Stomach (tissue), 9 donors: ENCODE results near the gene C16orf54. TPM values are rescaled to one million over a fixed set of nuclear protein-coding genes. Genes with fewer than 3 reads are reported as not detected.
"Not testable (repeated sequence)": the region's sequence is repeated elsewhere in the genome, so short reads cannot be mapped to it uniquely, and the experiment has no call there.

Experiments
- DNase-seq, 2 donors: peaks; one replicate each; pipeline versions ENCODE4 v3.0.0 to v3.0.0-alpha.2; 2013 to 2019
- H3K27ac ChIP-seq, 5 donors: fragments of 200-600 bp in 4 of 5; sonication (generic) in 4 of 5; one replicate each; pipeline ENCODE4 v1.5.1; 2013 to 2019; ENCODE audit warnings: mild to moderate bottlenecking in 1 of 5, moderate library complexity in 1 of 5
- H3K27me3 ChIP-seq, 3 donors: fragments of 200-600 bp; sonication (generic); one replicate each; pipeline ENCODE4 v1.5.1; 2017 to 2019; ENCODE audit warnings: mixed run types in 1 of 3
- H3K36me3 ChIP-seq, 4 donors: fragments of 200-600 bp; sonication (generic); 1 replicate in 3 of 4; 2 replicates in 1 of 4; pipeline ENCODE4 v1.5.1; 2016 to 2019
- H3K4me1 ChIP-seq, 4 donors: fragments of 200-600 bp; sonication (generic); one replicate each; pipeline ENCODE4 v1.5.1; 2016 to 2019
- H3K4me3 ChIP-seq, 4 donors: fragments of 200-600 bp; sonication (generic) in 3 of 4; one replicate each; pipeline ENCODE4 v1.5.1; 2016 to 2019; ENCODE audit warnings: mild to moderate bottlenecking in 1 of 4
- H3K9me3 ChIP-seq, 4 donors: fragments of 200-600 bp; sonication (generic); one replicate each; pipeline ENCODE4 v1.5.1; 2016 to 2019
- EP300 ChIP-seq: sonication (generic); formaldehyde crosslinking; IDR thresholded peaks from one replicate; pipeline ENCODE4 v1.6.1; 2017; ENCODE audit warnings: antibody characterized with exemption
- POLR2A ChIP-seq, 4 donors: fragments of 450-650 bp; IDR thresholded peaks; one replicate each; pipeline ENCODE4 v1.6.1; 2016; ENCODE audit warnings: antibody characterized with exemption in 4 of 4, control low read depth in 2 of 4, mild to moderate bottlenecking in 1 of 4, moderate library complexity in 1 of 4
- POLR2AphosphoS5 ChIP-seq, 3 donors: sonication (generic); formaldehyde crosslinking; IDR thresholded peaks; one replicate each; pipeline ENCODE4 v1.6.1; 2016; ENCODE audit warnings: antibody characterized with exemption in 3 of 3
- WGBS, 5 donors: extraction: QIAGEN DNeasy Blood & Tissue Kit in 3 of 5; methylation state at CpG; one replicate each; pipeline versions ENCODE4 v1.1.5 to v1.1.7; 2013 to 2018; 5-methylcytosine and 5-hydroxymethylcytosine counted together
- intact Hi-C: fragments of 100-400 bp; cut with DNase I; formaldehyde crosslinking; loops from one replicate; pipeline ENCODE4 v1.15.1; 2023; ENCODE audit warnings: low total_unique reads
- polyA plus RNA-seq, 3 donors: library from polyadenylated mRNA; stranded (reverse); fragments of 200-250 nt; gene quantifications; one replicate each; pipeline ENCODE4 v1.2.3, GENCODE V29; 2013
- total RNA-seq, 5 donors: library from RNA; depleted of rRNA; stranded (reverse); fragments of >200 nt; gene quantifications; one replicate each; pipeline versions ENCODE4 v1.1.0 to v1.2.3, GENCODE V29; 2014 to 2016
- TF ChIP-seq, protein P1 (sequence below), 7 experiments: fragments of 450-650 bp in 4 of 7; fragments of 200-600 bp in 3 of 7; sonication (generic) in 3 of 7; IDR thresholded peaks; one replicate each; pipeline ENCODE4 v1.5.1; 2016 to 2019; ENCODE audit warnings: antibody characterized with exemption in 7 of 7, control low read depth in 2 of 7, mild to moderate bottlenecking in 1 of 7
- donor health status: healthy with polysubstance abuse.
- donor health status: Bipolar disorder and iron deficiency.
- donor health status: healthy.

The C16orf54 gene
- total and polyA plus RNA-seq, 8 donors, result 0.37 to 3.5 (median 0.96) TPM; not detected in 2

DNA sequence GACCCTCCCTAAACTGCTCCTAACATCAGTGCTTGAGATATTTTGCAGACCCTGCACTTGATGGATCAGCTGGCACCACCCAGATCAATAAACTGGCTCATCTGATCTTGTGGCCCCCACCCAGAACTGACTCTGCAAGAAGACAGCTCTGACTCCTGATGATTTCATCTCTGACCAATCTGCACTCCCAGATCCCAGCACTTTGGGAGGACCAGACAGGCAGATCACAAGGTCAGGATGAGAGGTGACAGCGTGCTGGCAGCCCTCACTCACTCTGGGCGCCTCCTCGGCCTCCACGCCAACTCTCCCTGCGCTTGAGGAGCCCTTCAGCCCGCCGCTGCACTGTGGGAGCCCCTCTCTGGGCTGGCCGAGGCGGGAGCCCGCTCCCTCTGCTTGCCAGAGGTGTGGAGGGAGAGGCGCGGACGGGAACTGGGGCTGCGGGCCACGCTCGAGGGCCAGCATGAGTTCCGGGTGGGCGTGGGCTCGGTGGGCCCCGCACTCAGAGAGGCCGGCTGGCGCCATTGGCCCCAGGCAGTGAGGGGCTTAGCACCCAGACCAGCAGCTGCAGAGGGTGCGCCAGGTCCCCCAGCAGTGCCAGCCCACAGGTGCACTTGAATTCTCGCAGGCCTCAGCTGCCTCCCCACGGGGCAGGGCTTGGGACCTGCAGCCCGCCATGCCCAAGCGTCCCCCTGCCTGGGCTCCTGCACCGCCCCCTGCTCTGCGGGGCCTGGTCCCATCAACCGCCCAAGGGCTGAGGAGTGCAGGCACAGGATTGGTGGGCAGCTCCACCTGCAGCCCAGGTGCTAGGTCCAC is 2.4 kb upstream of the C16orf54 start:
- Histone ChIP-seq H3K27ac (no peak overlapping the region), H3K4me3 (no peak overlapping the region), H3K9me3 (no peaks in the 10 kb centered on the region), H3K27me3 (no peaks in the 10 kb centered on the region), H3K36me3 (no peaks in the 10 kb centered on the region), H3K4me1 (peaks cover 0 to 18% (median 4%) of the 10 kb centered on the region in 4 donors)
- no peak for DNase-seq
- WGBS, 5 donors, result 93 to 98% (median 95%) methylated on average over 6 to 30 of the region's 30 CpGs
- TF ChIP-seq EP300, result no peak
- TF ChIP-seq POLR2AphosphoS5 (IDR thresholded peaks at IDR 0.05), result no peak
- TF ChIP-seq, protein P1, sequence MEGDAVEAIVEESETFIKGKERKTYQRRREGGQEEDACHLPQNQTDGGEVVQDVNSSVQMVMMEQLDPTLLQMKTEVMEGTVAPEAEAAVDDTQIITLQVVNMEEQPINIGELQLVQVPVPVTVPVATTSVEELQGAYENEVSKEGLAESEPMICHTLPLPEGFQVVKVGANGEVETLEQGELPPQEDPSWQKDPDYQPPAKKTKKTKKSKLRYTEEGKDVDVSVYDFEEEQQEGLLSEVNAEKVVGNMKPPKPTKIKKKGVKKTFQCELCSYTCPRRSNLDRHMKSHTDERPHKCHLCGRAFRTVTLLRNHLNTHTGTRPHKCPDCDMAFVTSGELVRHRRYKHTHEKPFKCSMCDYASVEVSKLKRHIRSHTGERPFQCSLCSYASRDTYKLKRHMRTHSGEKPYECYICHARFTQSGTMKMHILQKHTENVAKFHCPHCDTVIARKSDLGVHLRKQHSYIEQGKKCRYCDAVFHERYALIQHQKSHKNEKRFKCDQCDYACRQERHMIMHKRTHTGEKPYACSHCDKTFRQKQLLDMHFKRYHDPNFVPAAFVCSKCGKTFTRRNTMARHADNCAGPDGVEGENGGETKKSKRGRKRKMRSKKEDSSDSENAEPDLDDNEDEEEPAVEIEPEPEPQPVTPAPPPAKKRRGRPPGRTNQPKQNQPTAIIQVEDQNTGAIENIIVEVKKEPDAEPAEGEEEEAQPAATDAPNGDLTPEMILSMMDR (IDR thresholded peaks at IDR 0.05), result no peak
- TF ChIP-seq POLR2A (IDR thresholded peaks at IDR 0.05), result no peak
- intact Hi-C loops, result no loop called here

DNA sequence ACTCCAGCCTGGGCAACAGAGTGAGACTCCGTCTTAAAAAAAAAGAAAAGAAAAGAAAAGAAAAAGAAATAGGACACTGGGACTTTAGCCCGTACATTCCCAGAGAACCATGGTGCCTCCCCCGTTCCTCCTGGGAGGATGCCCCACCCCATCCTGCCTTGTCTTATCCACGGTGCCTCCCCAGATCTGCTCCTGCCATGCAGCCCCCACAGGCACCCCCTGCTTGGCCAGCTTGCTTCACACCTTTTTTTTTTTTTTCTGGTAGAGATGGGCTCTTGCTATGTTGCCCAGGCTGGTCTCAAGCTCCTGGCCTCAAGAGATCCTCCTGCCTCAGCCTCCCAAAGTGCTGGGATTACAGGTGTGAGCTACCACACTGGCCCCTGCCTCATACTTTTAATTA is 728 bp upstream of the C16orf54 start:
- 66 to 72% (median 70%) methylated on average over 4 of the region's 4 CpGs for WGBS, 5 donors
- peak overlapping the region in 1 of 4 donors; percentile 48 for H3K4me3 ChIP-seq
- H3K9me3 ChIP-seq, H3K27me3 ChIP-seq, DNase-seq, H3K36me3 ChIP-seq, intact Hi-C loops: not testable (repeated sequence)
- H3K4me1 ChIP-seq, result peaks cover 0 to 18% (median 4%) of the 10 kb centered on the region in 4 donors
- H3K27ac ChIP-seq, result peak overlapping the region in 3 of 5 donors; percentile 33 to 81 (median 66)

DNA sequence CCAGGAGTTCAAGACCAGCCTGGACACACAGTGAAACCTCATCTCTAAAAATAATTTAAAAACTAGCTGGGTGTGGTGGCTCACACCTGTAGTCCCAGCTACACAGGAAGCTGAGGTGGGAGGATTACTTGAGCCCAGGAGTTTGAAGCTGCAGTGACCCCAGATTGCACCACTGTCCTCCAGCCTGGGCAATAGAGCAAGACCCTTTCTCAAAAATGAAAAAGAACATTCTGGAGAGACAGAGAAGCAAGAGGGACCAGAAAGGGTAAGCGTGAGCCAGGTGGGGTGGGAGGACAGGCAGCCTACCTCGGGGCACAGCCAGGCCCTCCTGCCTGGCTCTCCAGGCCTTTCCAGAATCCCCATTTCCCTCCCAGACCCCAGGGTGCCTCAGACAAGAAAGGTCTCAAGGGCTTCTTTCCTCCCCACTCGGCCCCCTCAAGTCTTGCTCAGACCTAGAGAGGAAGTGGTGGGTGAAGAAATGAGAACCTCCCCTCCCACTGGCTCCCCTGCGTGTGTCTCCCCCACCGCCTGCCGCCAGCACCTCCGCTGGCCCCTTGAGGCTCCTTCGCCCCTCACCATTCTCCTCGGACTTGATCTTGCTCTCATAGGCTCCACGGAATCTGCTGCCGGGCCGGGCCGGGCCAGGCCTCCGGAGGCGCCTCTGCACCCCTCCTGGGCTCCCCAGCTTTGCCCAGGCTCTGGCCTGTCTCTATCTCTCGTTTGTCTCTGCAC is 503 bp downstream of the C16orf54 start:
- Histone ChIP-seq H3K4me3 (peak overlapping the region; percentile 28 to 51 (median 46)), H3K27me3 (no peaks in the 10 kb centered on the region), H3K27ac (peak overlapping the region in 4 of 5 donors; percentile 46 to 81 (median 66)), H3K4me1 (peaks cover 0 to 18% (median 4%) of the 10 kb centered on the region in 4 donors), H3K9me3 (no peaks in the 10 kb centered on the region), H3K36me3 (no peaks in the 10 kb centered on the region)
- peak in 1 of 2 donors; percentile 34 for DNase-seq
- TF ChIP-seq POLR2AphosphoS5 (IDR thresholded peaks at IDR 0.05) (no peak), POLR2A (IDR thresholded peaks at IDR 0.05) (no peak), EP300 (no peak)
- TF ChIP-seq, protein P1 (IDR thresholded peaks at IDR 0.05), result no peak
- intact Hi-C loops, result no loop called here
- WGBS, 5 donors, result 62 to 75% (median 70%) methylated on average over 16 of the region's 16 CpGs

DNA sequence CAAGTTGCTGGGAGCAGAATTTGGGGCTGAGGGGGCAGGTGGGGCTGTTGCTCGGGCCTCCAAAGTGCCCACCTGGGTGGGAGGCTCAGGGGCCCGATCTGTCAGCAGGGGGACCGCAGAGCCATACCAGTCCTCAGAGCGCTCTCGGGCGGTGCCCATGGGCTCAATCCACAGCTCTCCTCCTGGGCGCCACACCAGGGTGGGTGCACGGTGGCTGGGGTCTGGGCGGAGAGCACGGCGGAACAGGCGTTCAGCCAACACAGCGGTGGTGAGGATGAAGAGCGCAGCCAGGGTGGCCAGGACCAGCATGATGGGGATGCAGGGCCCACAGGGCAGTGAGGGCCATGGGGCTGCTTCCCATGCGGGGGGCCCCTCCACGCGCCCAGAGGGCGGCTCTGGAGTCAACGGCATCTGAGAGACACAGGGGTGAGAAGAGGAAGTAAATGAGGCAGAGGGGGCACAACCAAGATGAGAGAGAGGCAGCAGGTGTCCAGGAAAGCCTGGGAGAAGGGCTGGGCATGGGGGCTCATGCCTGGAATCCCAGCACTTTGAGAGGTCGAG is 1.2 kb downstream of the C16orf54 start:
- DNase-seq, result no peak
- H3K27me3 ChIP-seq, result no peaks in the 10 kb centered on the region
- 76 to 88% (median 82%) methylated on average over 18 to 20 of the region's 20 CpGs for WGBS, 5 donors
- H3K36me3 ChIP-seq, result no peaks in the 10 kb centered on the region
- no peaks in the 10 kb centered on the region for H3K9me3 ChIP-seq
- H3K4me3 ChIP-seq, result peak overlapping the region; percentile 28 to 51 (median 46)
- intact Hi-C loops, result no loop called here
- peaks cover 0 to 18% (median 4%) of the 10 kb centered on the region in 4 donors for H3K4me1 ChIP-seq
- no peak for TF ChIP-seq POLR2AphosphoS5 (IDR thresholded peaks at IDR 0.05)
- TF ChIP-seq POLR2A (IDR thresholded peaks at IDR 0.05), result no peak
- TF ChIP-seq EP300, result no peak
- TF ChIP-seq, protein P1 (IDR thresholded peaks at IDR 0.05), result no peak
- H3K27ac ChIP-seq, result peak overlapping the region in 3 of 5 donors; percentile 61 to 81 (median 72)
